ENCODE results near the gene EYS.
"Not testable (repeated sequence)": the region's sequence is repeated elsewhere in the genome, so short reads cannot be mapped to it uniquely, and the experiment has no call there.

EYS gene

DNA sequence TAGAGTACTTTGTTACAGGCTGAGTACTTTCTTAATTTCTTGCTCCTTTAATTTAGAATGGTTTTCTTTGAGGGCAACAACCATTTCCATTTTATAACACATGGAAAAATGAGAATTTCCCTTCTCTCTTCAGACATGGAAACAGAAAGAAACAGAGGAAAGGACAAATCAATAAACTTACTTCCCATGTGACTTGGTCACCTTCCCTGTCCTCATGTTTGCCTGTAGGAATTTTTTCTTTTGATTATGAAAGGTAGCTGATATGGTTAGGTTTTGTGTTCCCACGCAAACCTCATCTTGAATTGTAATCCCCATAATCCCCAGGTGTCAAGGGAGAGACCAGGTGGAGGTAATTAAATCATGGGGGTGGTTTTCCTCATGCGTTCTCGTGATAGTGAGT is 1901.7 kb downstream of the EYS start:
- Histone ChIP-seq H3K9me3 (ENCODE audit: control insufficient read depth, low read length) (no peaks in the 10 kb centered on the region), H3K4me1 (no peaks in the 10 kb centered on the region), H3K9ac (no peak overlapping the region), H3K27ac (no peak overlapping the region), H3K4me2 (ENCODE audit: low read length) (no peak overlapping the region), H2AFZ (no peak overlapping the region), H3K79me2 (no peaks in the 10 kb centered on the region), H3K27me3 (ENCODE audit: control insufficient read depth, insufficient read depth, low read length) (no peaks in the 10 kb centered on the region), H3K4me3 (ENCODE audit: low read depth, low read length) (no peak overlapping the region), H3K36me3 (ENCODE audit: control insufficient read depth, insufficient read depth, low read length) (no peaks in the 10 kb centered on the region)
- TF ChIP-seq, protein P1, sequence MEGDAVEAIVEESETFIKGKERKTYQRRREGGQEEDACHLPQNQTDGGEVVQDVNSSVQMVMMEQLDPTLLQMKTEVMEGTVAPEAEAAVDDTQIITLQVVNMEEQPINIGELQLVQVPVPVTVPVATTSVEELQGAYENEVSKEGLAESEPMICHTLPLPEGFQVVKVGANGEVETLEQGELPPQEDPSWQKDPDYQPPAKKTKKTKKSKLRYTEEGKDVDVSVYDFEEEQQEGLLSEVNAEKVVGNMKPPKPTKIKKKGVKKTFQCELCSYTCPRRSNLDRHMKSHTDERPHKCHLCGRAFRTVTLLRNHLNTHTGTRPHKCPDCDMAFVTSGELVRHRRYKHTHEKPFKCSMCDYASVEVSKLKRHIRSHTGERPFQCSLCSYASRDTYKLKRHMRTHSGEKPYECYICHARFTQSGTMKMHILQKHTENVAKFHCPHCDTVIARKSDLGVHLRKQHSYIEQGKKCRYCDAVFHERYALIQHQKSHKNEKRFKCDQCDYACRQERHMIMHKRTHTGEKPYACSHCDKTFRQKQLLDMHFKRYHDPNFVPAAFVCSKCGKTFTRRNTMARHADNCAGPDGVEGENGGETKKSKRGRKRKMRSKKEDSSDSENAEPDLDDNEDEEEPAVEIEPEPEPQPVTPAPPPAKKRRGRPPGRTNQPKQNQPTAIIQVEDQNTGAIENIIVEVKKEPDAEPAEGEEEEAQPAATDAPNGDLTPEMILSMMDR (IDR thresholded peaks at IDR 0.05): no peak

DNA sequence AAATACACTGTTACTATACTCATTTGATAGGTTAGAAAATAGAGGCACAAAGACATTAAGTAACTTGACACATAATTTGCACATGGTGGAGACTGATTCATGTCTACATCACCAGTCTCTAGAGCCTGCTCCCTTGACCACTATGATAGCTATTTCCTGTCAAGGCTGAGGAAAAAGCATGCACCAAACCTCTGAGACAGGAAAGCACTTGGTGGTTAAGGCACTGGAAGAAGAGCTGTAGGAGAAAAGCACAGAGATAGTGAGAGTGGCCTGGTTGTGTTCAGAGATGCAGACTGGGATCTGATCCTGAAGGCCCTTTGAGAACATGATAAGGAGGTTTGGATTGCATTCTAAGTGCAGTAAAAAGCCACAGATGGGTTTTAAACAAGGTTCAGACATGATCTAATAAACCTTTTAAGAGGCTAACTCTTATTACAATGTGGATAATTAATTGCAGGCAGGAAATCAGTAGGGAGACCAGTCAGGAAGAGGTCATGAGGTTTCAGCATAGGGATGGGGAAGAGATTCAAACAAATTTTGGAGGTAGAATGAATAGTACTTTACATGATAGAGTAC is 1902.6 kb downstream of the EYS start:
- H3K27ac ChIP-seq: no peak overlapping the region
- no peaks in the 10 kb centered on the region for H3K79me2 ChIP-seq
- no peaks in the 10 kb centered on the region for H3K36me3 ChIP-seq (ENCODE audit: control insufficient read depth, insufficient read depth, low read length)
- H3K4me3 ChIP-seq (ENCODE audit: low read depth, low read length): no peak overlapping the region
- H3K9ac ChIP-seq: no peak overlapping the region
- H3K4me1 ChIP-seq: no peaks in the 10 kb centered on the region
- TF ChIP-seq, protein P1 (IDR thresholded peaks at IDR 0.05): no peak
- H3K4me2 ChIP-seq (ENCODE audit: low read length): no peak overlapping the region
- no peaks in the 10 kb centered on the region for H3K9me3 ChIP-seq (ENCODE audit: control insufficient read depth, low read length)
- H2AFZ ChIP-seq: no peak overlapping the region
- H3K27me3 ChIP-seq (ENCODE audit: control insufficient read depth, insufficient read depth, low read length): no peaks in the 10 kb centered on the region

DNA sequence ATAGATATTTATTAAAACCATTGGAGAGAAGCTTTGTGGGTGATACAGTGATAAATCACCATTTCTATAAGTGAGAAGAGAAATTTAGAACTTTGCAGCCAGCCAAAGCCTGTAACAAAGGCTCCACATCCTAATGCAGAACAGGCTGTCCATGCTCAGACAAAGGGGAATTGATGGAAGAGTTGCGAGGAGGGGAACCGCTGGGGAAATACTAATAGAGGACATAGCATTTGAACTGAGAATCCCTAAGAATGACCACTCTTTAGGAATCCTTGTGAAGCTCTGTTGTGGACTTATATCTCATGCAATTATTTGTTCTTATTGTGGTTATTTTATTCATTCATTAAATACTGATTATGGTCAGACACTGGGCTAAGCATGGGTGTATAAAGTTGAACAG is 1903.7 kb downstream of the EYS start:
- TF ChIP-seq, protein P1 (IDR thresholded peaks at IDR 0.05): no peak
- Histone ChIP-seq H3K9ac (no peak overlapping the region), H3K4me3 (ENCODE audit: low read depth, low read length) (no peak overlapping the region), H3K27me3 (ENCODE audit: control insufficient read depth, insufficient read depth, low read length) (no peaks in the 10 kb centered on the region), H3K4me2 (ENCODE audit: low read length) (no peak overlapping the region), H3K9me3 (ENCODE audit: control insufficient read depth, low read length) (no peaks in the 10 kb centered on the region), H2AFZ (no peak overlapping the region), H3K36me3 (ENCODE audit: control insufficient read depth, insufficient read depth, low read length) (no peaks in the 10 kb centered on the region), H3K4me1 (no peaks in the 10 kb centered on the region), H3K79me2 (no peaks in the 10 kb centered on the region), H3K27ac (no peak overlapping the region)

DNA sequence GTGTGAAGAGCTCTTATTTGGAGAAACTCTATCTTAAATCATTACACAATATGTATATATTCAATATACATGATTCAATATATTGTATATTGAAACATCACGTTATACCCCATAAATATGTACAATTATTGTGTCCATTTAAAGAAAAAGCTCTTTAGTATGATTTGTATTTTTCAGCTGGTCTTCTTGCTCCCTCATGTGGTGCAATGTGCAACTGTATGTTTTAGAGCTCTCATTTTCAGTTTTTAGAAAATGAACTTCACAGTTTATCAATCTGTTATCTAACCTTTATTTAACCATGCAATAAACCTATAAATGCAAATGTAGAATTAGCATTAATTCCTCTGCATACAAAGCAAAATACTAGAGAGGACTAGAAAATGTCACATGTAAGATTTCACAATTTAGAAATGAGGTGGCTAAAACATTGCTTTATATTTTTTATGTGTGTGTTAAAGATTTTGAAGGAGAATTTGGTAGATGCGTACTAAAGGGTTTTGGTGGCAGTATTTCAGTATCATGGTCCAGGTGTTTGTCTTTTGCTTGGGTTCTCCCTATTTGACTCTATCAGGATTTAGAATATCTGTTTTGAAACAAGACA is 1904.3 kb downstream of the EYS start:
- Histone ChIP-seq H3K9me3 (ENCODE audit: control insufficient read depth, low read length) (no peaks in the 10 kb centered on the region), H3K36me3 (ENCODE audit: control insufficient read depth, insufficient read depth, low read length) (no peaks in the 10 kb centered on the region), H3K27ac (no peak overlapping the region), H3K4me2 (ENCODE audit: low read length) (no peak overlapping the region), H3K4me3 (ENCODE audit: low read depth, low read length) (no peak overlapping the region), H3K79me2 (no peaks in the 10 kb centered on the region), H2AFZ (no peak overlapping the region), H3K4me1 (no peaks in the 10 kb centered on the region), H3K9ac (no peak overlapping the region), H3K27me3 (ENCODE audit: control insufficient read depth, insufficient read depth, low read length) (no peaks in the 10 kb centered on the region)
- TF ChIP-seq, protein P1 (IDR thresholded peaks at IDR 0.05): peak; percentile 23

DNA sequence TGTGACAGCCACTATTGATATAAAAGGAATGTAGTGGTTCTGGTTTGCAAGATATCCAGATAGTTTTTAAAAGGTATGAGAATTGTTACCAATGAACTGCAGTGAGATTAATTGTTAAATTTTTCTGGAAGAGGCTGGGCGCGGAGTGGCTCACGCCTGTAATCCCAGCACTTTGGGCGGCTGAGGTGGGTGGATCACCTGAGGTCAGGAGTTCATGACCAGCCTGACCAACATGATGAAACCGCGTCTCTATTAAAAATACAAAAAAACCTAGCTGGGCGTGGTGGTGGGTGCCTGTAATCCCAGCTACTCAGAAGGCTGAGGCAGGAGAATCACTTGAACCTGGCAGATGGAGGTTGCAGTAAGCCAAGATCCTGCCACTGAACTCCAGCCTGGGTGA is 1906.6 kb downstream of the EYS start:
- not testable (repeated sequence) for H3K9ac ChIP-seq; H2AFZ ChIP-seq; H3K4me3 ChIP-seq (ENCODE audit: low read depth, low read length); H3K36me3 ChIP-seq (ENCODE audit: control insufficient read depth, insufficient read depth, low read length); H3K4me2 ChIP-seq (ENCODE audit: low read length); H3K79me2 ChIP-seq; H3K27ac ChIP-seq; H3K27me3 ChIP-seq (ENCODE audit: control insufficient read depth, insufficient read depth, low read length); H3K4me1 ChIP-seq; H3K9me3 ChIP-seq (ENCODE audit: control insufficient read depth, low read length)

All from parathyroid adenoma (tissue), 2 donors.